Ovary (tissue), 9 donors: ENCODE measurements around the gene FAM131A. TPM values are rescaled to one million over a fixed set of nuclear protein-coding genes. Genes with fewer than 3 reads are reported as not detected.

Experiments
- DNase-seq, 5 donors: peaks; one replicate each; pipeline ENCODE4 v3.0.0-alpha.2; 2019 to 2020
- H3K27ac ChIP-seq, 2 donors: fragments of 200-600 bp; one replicate each; pipeline versions ENCODE4 v1.5.1 to v1.8.0; 2019 to 2022
- H3K27me3 ChIP-seq: fragments of 200-600 bp; one replicate; pipeline ENCODE4 v1.8.0; 2022
- H3K36me3 ChIP-seq: fragments of 200-600 bp; sonication (generic); one replicate; pipeline ENCODE4 v1.5.1; 2019
- H3K4me1 ChIP-seq: one replicate; pipeline ENCODE4 v1.8.1; 2013; ENCODE audit warnings: mild to moderate bottlenecking, moderate library complexity; ENCODE audit not compliant: insufficient read depth
- H3K4me3 ChIP-seq: fragments of 200-600 bp; sonication (generic); one replicate; pipeline ENCODE4 v1.5.1; 2017
- H3K9me3 ChIP-seq, 2 donors: fragments of 200-600 bp in 1 of 2; sonication (generic) in 1 of 2; one replicate each; pipeline versions ENCODE4 v1.5.1 to v1.8.1; 2013 to 2019; ENCODE audit warnings: mild to moderate bottlenecking in 1 of 2, moderate library complexity in 1 of 2
- CTCF ChIP-seq, 3 donors: fragments of 450-650 bp in 2 of 3; fragments of 200-600 bp in 1 of 3; IDR thresholded peaks; one replicate each; pipeline versions ENCODE4 v1.5.1 to v1.8.0; 2016 to 2022; ENCODE audit warnings: antibody characterized with exemption in 3 of 3, mild to moderate bottlenecking in 1 of 3
- EP300 ChIP-seq: sonication (generic); formaldehyde crosslinking; IDR thresholded peaks from one replicate; pipeline ENCODE4 v1.6.1; 2017; ENCODE audit warnings: antibody characterized with exemption
- POLR2A ChIP-seq: fragments of 450-650 bp; IDR thresholded peaks from one replicate; pipeline ENCODE4 v1.6.1; 2017; ENCODE audit warnings: antibody characterized with exemption, mild to moderate bottlenecking, moderate library complexity
- WGBS, 3 donors: extraction: QIAGEN DNeasy Blood & Tissue Kit in 1 of 3; methylation state at CpG; one replicate each; pipeline versions ENCODE4 v1.1.5 to v1.1.7; 2013 to 2017; 5-methylcytosine and 5-hydroxymethylcytosine counted together
- intact Hi-C, 4 donors: fragments of 100-400 bp; cut with DNase I; formaldehyde crosslinking; loops; one replicate each; pipeline versions ENCODE4 v1.11.0 to v1.15.1; 2022 to 2023
- polyA plus RNA-seq, 2 donors: library from polyadenylated mRNA; stranded (reverse); fragments of 200-250 nt in 1 of 2; fragments of 350-450 nt in 1 of 2; fragmentation: Illumina TruSeq in 1 of 2; extraction: RNeasy Lipid Tissue Mini Kit (QIAGEN cat#74804) in 1 of 2; gene quantifications; one replicate each; pipeline ENCODE4 v1.2.3, GENCODE V29; 2013 to 2014
- total RNA-seq, 7 donors: library from RNA; depleted of rRNA in 2 of 7; stranded (reverse); fragments of >200 nt in 2 of 7; fragmentation: NEBNext Ultra II Directional in 3 of 7; extraction: Animal tissue kit (Norgen Biotek cat#: 25700) in 3 of 7; gene quantifications; one replicate each; pipeline versions ENCODE4 v1.1.0 to v1.2.4, GENCODE V29; 2016 to 2023
- donor health status: DM: no; HTN: no; CAD: no; lungs with moderate emphysema.
- donor health status: DM: no; HTN: no; CAD: no.
- donor health status: Bipolar disorder and iron deficiency.
- donor health status: DM: yes; HTN: yes; CAD: no.
- donor health status: DM: no; HTN: no; CAD: no.
- donor health status: DM: yes; HTN: yes; CAD: no.

Gene FAM131A
- total and polyA plus RNA-seq, 9 donors = 8.7 to 37.8 (median 27.1) TPM

GRCh38 chr3:184358921-184359350 is 21.5 kb downstream of the FAM131A start:
- no peaks in the 10 kb centered on the region for H3K9me3 ChIP-seq
- 8 to 35% (median 13%) methylated on average over 14 of the region's 14 CpGs for WGBS, 3 donors
- no peaks in the 10 kb centered on the region for H3K27me3 ChIP-seq
- intact Hi-C loops = loop anchor here in 2 of 4 donors (5.0 to 10.0 kb wide), 2 partner anchors 42 to 54 kb away; no protein-coding TSS in a partner anchor
- no peak overlapping the region for H3K27ac ChIP-seq
- peak in 2 of 5 donors; percentile 55 to 69 for DNase-seq
- no peak overlapping the region for H3K4me3 ChIP-seq
- H3K4me1 ChIP-seq = peaks cover 19% of the 10 kb centered on the region
- no peak for TF ChIP-seq POLR2A
- no peak for TF ChIP-seq CTCF (IDR thresholded peaks at IDR 0.05)
- no peak for TF ChIP-seq EP300
- H3K36me3 ChIP-seq = no peaks in the 10 kb centered on the region

- no peak for TF ChIP-seq CTCF (IDR thresholded peaks at IDR 0.05)
- no peak for TF ChIP-seq EP300
- TF ChIP-seq POLR2A = no peak
- Histone ChIP-seq H3K27me3 (no peaks in the 10 kb centered on the region), H3K4me3 (no peak overlapping the region), H3K36me3 (no peaks in the 10 kb centered on the region), H3K27ac (no peak overlapping the region), H3K9me3 (no peaks in the 10 kb centered on the region), H3K4me1 (peaks cover 19% of the 10 kb centered on the region)
- intact Hi-C loops = loop anchor here in 3 of 4 donors (5.0 to 10.0 kb wide), 3 partner anchors 42 to 55 kb away; partner anchors contain the start of gene EIF4G1 (in 1 of the 3)
- WGBS, 3 donors = 42 to 52% (median 44%) methylated on average over 9 of the region's 9 CpGs
- DNase-seq = peak in 2 of 5 donors; percentile 40 to 48
Measured at GRCh38 chr3:184359610-184360009, 22.2 kb downstream of the FAM131A start.

- DNase-seq = peak in 2 of 5 donors; percentile 39 to 43
- intact Hi-C loops = loop anchor here in 1 of 4 donors (10.0 kb wide), 1 partner anchor 45 kb away; the partner anchor contains the start of gene EIF4G1
- WGBS, 3 donors = 27 to 42% (median 40%) methylated on average over 12 of the region's 12 CpGs
- peak overlapping the region; percentile 76 for H3K4me3 ChIP-seq
- H3K4me1 ChIP-seq = peaks cover 19% of the 10 kb centered on the region
- H3K27ac ChIP-seq = peak overlapping the region in 1 of 2 donors; percentile 2
- no peaks in the 10 kb centered on the region for H3K27me3 ChIP-seq
- TF ChIP-seq POLR2A (no peak), EP300 (no peak), CTCF (IDR thresholded peaks at IDR 0.05) (no peak)
- H3K36me3 ChIP-seq = no peaks in the 10 kb centered on the region
- no peaks in the 10 kb centered on the region for H3K9me3 ChIP-seq
Measured at GRCh38 chr3:184360070-184360928, 22.9 kb downstream of the FAM131A start.

- DNase-seq = no peak
- intact Hi-C loops = loop anchor here in 1 of 4 donors (10.0 kb wide), 1 partner anchor 46 kb away; the partner anchor contains the start of gene EIF4G1
- WGBS, 3 donors = 2 to 4% (median 4%) methylated on average over 24 of the region's 24 CpGs
Measured at GRCh38 chr3:184360929-184361531, 23.6 kb downstream of the FAM131A start.

More at GRCh38 chr3:184360929-184361531, 23.6 kb downstream of the FAM131A start:
- Histone ChIP-seq H3K36me3 (no peaks in the 10 kb centered on the region), H3K27ac (peak overlapping the region; percentile 95 to 100), H3K27me3 (no peaks in the 10 kb centered on the region), H3K4me1 (peaks cover 19% of the 10 kb centered on the region), H3K9me3 (no peaks in the 10 kb centered on the region), H3K4me3 (peak overlapping the region; percentile 76)
- TF ChIP-seq CTCF (IDR thresholded peaks at IDR 0.05) = no peak
- TF ChIP-seq EP300 = no peak
- TF ChIP-seq POLR2A = no peak
